IMR-90 (cell line): ENCODE results near the gene ABHD17C. TPM values are rescaled to one million over a fixed set of nuclear protein-coding genes. Genes with fewer than 3 reads are reported as not detected.

Experiments used
- ATAC-seq: fragments of 200-7000 bp; cut with Tn5 transposase; 2 replicates; pipeline ENCODE4 v1.9.1; 2020; ENCODE audit warnings: low read depth, mild to moderate bottlenecking, moderate library complexity
- BruUV-seq: library from RNA; stranded (reverse); fragments of 400-500 nt; replicated peaks from 2 replicates; lab custom pipeline; 2021; lab: Mats Ljungman, UMichigan
- CTCF ChIA-PET: fragments of 300-600 bp; formaldehyde crosslinking; extraction: SDS; loops from one replicate; lab custom pipeline; 2021; ENCODE audit warnings: antibody characterized with exemption; lab: Yijun Ruan, JAX
- POLR2A ChIA-PET: fragments of 300-600 bp; sonication (Branson Sonifier 250); formaldehyde crosslinking; loops from one replicate; lab custom pipeline; 2022; ENCODE audit warnings: antibody characterized with exemption; ENCODE audit not compliant: unreplicated experiment; lab: Charles Lee
- DNase-seq: peaks from one replicate; pipeline ENCODE4 v3.0.0; 2013
- H2AFZ ChIP-seq: replicated peaks from 2 replicates; pipeline ENCODE3; 2013; ENCODE audit warnings: low read length, mild to moderate bottlenecking; ENCODE audit not compliant: poor library complexity
- H2AK5ac ChIP-seq: 2 replicates; pipeline ENCODE4 v1.6.1; 2013; ENCODE audit warnings: low read depth, low read length, inconsistent platforms
- H2AK9ac ChIP-seq: replicated peaks from 2 replicates; pipeline ENCODE3; 2013; ENCODE audit warnings: mild to moderate bottlenecking, low read depth, low read length, moderate library complexity; ENCODE audit not compliant: poor library complexity
- H2BK120ac ChIP-seq: 2 replicates; pipeline ENCODE4 v1.6.1; 2013; ENCODE audit warnings: low read depth, low read length, inconsistent platforms
- H2BK15ac ChIP-seq: 3 replicates; pipeline ENCODE4 v1.6.1; 2013; ENCODE audit warnings: low read depth, low read length, inconsistent platforms
- H2BK20ac ChIP-seq: 2 replicates; pipeline ENCODE4 v1.6.1; 2013; ENCODE audit warnings: low read depth, mild to moderate bottlenecking, inconsistent platforms, low read length, moderate library complexity
- H2BK5ac ChIP-seq: 2 replicates; pipeline ENCODE4 v1.6.1; 2013; ENCODE audit warnings: mild to moderate bottlenecking, low read depth, low read length, inconsistent platforms; ENCODE audit not compliant: poor library complexity, severe bottlenecking
- H3K14ac ChIP-seq: replicated peaks from 2 replicates; pipeline ENCODE4 v1.6.1; 2013; ENCODE audit warnings: low read depth, low read length, inconsistent platforms
- H3K18ac ChIP-seq: 2 replicates; pipeline ENCODE4 v1.6.1; 2013; ENCODE audit warnings: low read depth, low read length, control low read depth
- H3K23ac ChIP-seq: 2 replicates; pipeline ENCODE4 v1.6.1; 2013; ENCODE audit warnings: low read depth, low read length, inconsistent platforms
- H3K27ac ChIP-seq: 2 replicates; pipeline ENCODE4 v1.5.1; 2013; ENCODE audit warnings: mild to moderate bottlenecking, control low read depth, low read length; ENCODE audit not compliant: insufficient read depth
- H3K27me3 ChIP-seq: 2 replicates; pipeline ENCODE4 v1.6.1; 2013; ENCODE audit warnings: low read length; ENCODE audit not compliant: control insufficient read depth, insufficient read depth
- H3K36me3 ChIP-seq: 2 replicates; pipeline ENCODE4 v1.6.1; 2013; ENCODE audit warnings: low read length, mixed read lengths; ENCODE audit not compliant: control insufficient read depth, insufficient read depth
- H3K4ac ChIP-seq: 2 replicates; pipeline ENCODE4 v1.6.1; 2013; ENCODE audit warnings: low read depth, low read length, inconsistent platforms
- H3K4me1 ChIP-seq: 2 replicates; pipeline ENCODE4 v1.6.1; 2013; ENCODE audit warnings: low read length, mixed read lengths; ENCODE audit not compliant: control insufficient read depth, insufficient read depth
- H3K4me2 ChIP-seq: 2 replicates; pipeline ENCODE4 v1.6.1; 2013; ENCODE audit warnings: low read depth, mild to moderate bottlenecking, control low read depth, low read length, moderate library complexity
- H3K4me3 ChIP-seq: 2 replicates; pipeline ENCODE4 v1.5.1; 2013; ENCODE audit warnings: low read depth, mild to moderate bottlenecking, control low read depth, low read length, moderate library complexity; ENCODE audit not compliant: insufficient read depth
- H3K56ac ChIP-seq: 2 replicates; pipeline ENCODE4 v1.6.1; 2013; ENCODE audit warnings: low read length, inconsistent platforms; ENCODE audit not compliant: insufficient read depth; ENCODE audit errors: extremely low read depth
- H3K79me1 ChIP-seq, 2 experiments: 2 replicates each; pipeline ENCODE4 v1.6.1; 2013; ENCODE audit warnings: low read length in 2 of 2, inconsistent platforms in 1 of 2, low read depth in 1 of 2
- H3K9ac ChIP-seq: 2 replicates; pipeline ENCODE4 v1.6.1; 2013; ENCODE audit warnings: low read depth, low read length, control low read depth
- H3K9me1 ChIP-seq: 2 replicates; pipeline ENCODE4 v1.6.1; 2013; ENCODE audit warnings: low read length, inconsistent platforms; ENCODE audit not compliant: insufficient read depth
- H3K9me3 ChIP-seq: 2 replicates; pipeline ENCODE4 v1.6.1; 2013; ENCODE audit warnings: low read length; ENCODE audit not compliant: control insufficient read depth, insufficient read depth
- H4K20me1 ChIP-seq: 2 replicates; pipeline ENCODE4 v1.6.1; 2013; ENCODE audit warnings: low read length, inconsistent platforms; ENCODE audit not compliant: insufficient read depth
- H4K5ac ChIP-seq: 2 replicates; pipeline ENCODE4 v1.6.1; 2013; ENCODE audit warnings: mild to moderate bottlenecking, low read depth, low read length, control low read depth
- H4K8ac ChIP-seq, 2 experiments: 2 replicates each; pipeline ENCODE4 v1.6.1; 2013; ENCODE audit warnings: low read depth in 2 of 2, low read length in 2 of 2, control low read depth in 1 of 2, inconsistent platforms in 1 of 2
- H4K91ac ChIP-seq: 2 replicates; pipeline ENCODE4 v1.6.1; 2013; ENCODE audit warnings: low read depth, low read length, inconsistent platforms; ENCODE audit not compliant: insufficient read depth
- BHLHE40 ChIP-seq: fragments of 150-350 bp; IDR thresholded peaks from 2 replicates; pipeline ENCODE4 v1.6.1; 2016; ENCODE audit warnings: mild to moderate bottlenecking, low read depth, low read length
- CEBPB ChIP-seq: IDR thresholded peaks from 2 replicates; pipeline ENCODE4 v1.6.1; 2012; ENCODE audit warnings: low read depth, low read length, improper control_type of control experiment
- CHD1 ChIP-seq: IDR thresholded peaks from 2 replicates; pipeline ENCODE4 v1.6.1; 2012; ENCODE audit warnings: low read depth, low read length, improper control_type of control experiment
- ELK1 ChIP-seq: fragments of 150-350 bp; IDR thresholded peaks from 2 replicates; pipeline ENCODE4 v1.6.1; 2016; ENCODE audit warnings: low read depth, mild to moderate bottlenecking, low read length, moderate library complexity, borderline replicate concordance
- FOS ChIP-seq: fragments of 150-350 bp; IDR thresholded peaks from 2 replicates; pipeline ENCODE4 v1.6.1; 2016; ENCODE audit warnings: low read depth, low read length
- MAFK ChIP-seq: IDR thresholded peaks from 2 replicates; pipeline ENCODE4 v1.6.1; 2012; ENCODE audit warnings: low read depth, low read length, improper control_type of control experiment
- MAZ ChIP-seq: IDR thresholded peaks from 2 replicates; pipeline ENCODE4 v1.6.1; 2012; ENCODE audit warnings: low read depth, mild to moderate bottlenecking, low read length, improper control_type of control experiment, moderate library complexity, borderline replicate concordance
- MXI1 ChIP-seq: IDR thresholded peaks from 2 replicates; pipeline ENCODE4 v1.6.1; 2012; ENCODE audit warnings: low read depth, mild to moderate bottlenecking, low read length, moderate library complexity, borderline replicate concordance
- NFE2L2 ChIP-seq: fragments of 150-350 bp; IDR thresholded peaks from 2 replicates; pipeline ENCODE4 v1.6.1; 2016; ENCODE audit warnings: low read depth, mild to moderate bottlenecking, low read length
- POLR2A ChIP-seq: IDR thresholded peaks from 2 replicates; pipeline ENCODE4 v1.6.1; 2012; ENCODE audit warnings: mild to moderate bottlenecking, low read depth, low read length
- RAD21 ChIP-seq: IDR thresholded peaks from 2 replicates; pipeline ENCODE4 v1.6.1; 2012; ENCODE audit warnings: low read length, improper control_type of control experiment
- RCOR1 ChIP-seq: IDR thresholded peaks from 2 replicates; pipeline ENCODE4 v1.6.1; 2012; ENCODE audit warnings: mild to moderate bottlenecking, low read length, improper control_type of control experiment; ENCODE audit not compliant: insufficient replicate concordance
- RFX5 ChIP-seq: IDR thresholded peaks from 2 replicates; pipeline ENCODE4 v1.8.0; 2012; ENCODE audit warnings: low read depth, mild to moderate bottlenecking, low read length, moderate library complexity
- SMC3 ChIP-seq: fragments of 150-350 bp; IDR thresholded peaks from 2 replicates; pipeline ENCODE4 v1.6.1; 2016; ENCODE audit warnings: low read depth, mild to moderate bottlenecking, antibody characterized with exemption, low read length, moderate library complexity
- USF2 ChIP-seq: fragments of 150-350 bp; IDR thresholded peaks from 2 replicates; pipeline ENCODE4 v1.6.1; 2017; ENCODE audit warnings: mild to moderate bottlenecking, antibody characterized with exemption, low read length, low read depth
- WGBS, 2 experiments: methylation state at CpG; one replicate each; pipeline versions ENCODE4 v1.1.5 to v1.1.7; 2013; ENCODE audit warnings: missing lambda C conversion rate in 2 of 2; ENCODE audit not compliant: insufficient read length in 1 of 2; ENCODE audit errors: extremely low coverage in 2 of 2; 5-methylcytosine and 5-hydroxymethylcytosine counted together
- dilution Hi-C: fragments of 300-500 bp; cut with HindIII; formaldehyde crosslinking; loops from one replicate; pipeline ENCODE4 v1.14.3; 2018; ENCODE audit warnings: low sequenced_read_pairs; ENCODE audit not compliant: unreplicated experiment
- in situ Hi-C: fragments of 300-500 bp; cut with MboI; formaldehyde crosslinking; loops from 3 replicates; pipeline ENCODE4 v1.14.3; 2019; ENCODE audit warnings: low sequenced_read_pairs, inconsistent platforms, mixed read lengths
- intact Hi-C: fragments of 100-400 bp; cut with micrococcal nuclease; formaldehyde crosslinking; loops from 2 replicates; pipeline ENCODE4 v1.10.0; 2022
- polyA plus RNA-seq, 3 experiments: library from polyadenylated mRNA; depleted of rRNA; stranded (reverse); fragments of >200 nt; gene quantifications; 2 replicates each; pipeline ENCODE4 v1.2.3, GENCODE V29; 2012; ENCODE audit warnings: low replicate concordance in 1 of 3
- total RNA-seq: library from RNA; depleted of rRNA; stranded (reverse); fragments of >200 nt; gene quantifications from 2 replicates; pipeline ENCODE4 v1.2.3, GENCODE V29; 2012
- TF ChIP-seq, protein P1 (sequence below): conservative IDR thresholded peaks from 2 replicates; pipeline ENCODE4 v1.5.1; 2012; ENCODE audit warnings: mild to moderate bottlenecking, low read depth, low read length, improper control_type of control experiment

Gene ABHD17C
- total and polyA plus RNA-seq, 2 of the 4 experiments (the other 2 are of a cell fraction) = 5.4 to 10.3 TPM

- Histone ChIP-seq H3K18ac (no peak overlapping the region), H4K8ac (no peak overlapping the region), H4K5ac (no peak overlapping the region), H3K79me1 (peaks cover 56 to 94% of the 10 kb centered on the region in 2 experiments), H4K91ac (no peak overlapping the region), H4K20me1 (peaks cover 88% of the 10 kb centered on the region), H3K27ac (no peak overlapping the region), H3K9ac (no peak overlapping the region), H3K14ac (no peak overlapping the region), H2BK5ac (no peak overlapping the region), H3K56ac (no peak overlapping the region), H3K9me3 (no peaks in the 10 kb centered on the region), H2AK9ac (no peak overlapping the region), H3K36me3 (peaks cover 17% of the 10 kb centered on the region), H2AFZ (no peak overlapping the region), H2BK15ac (no peak overlapping the region), H2BK20ac (no peak overlapping the region), H3K4ac (no peak overlapping the region), H3K27me3 (no peaks in the 10 kb centered on the region), H3K9me1 (peaks cover 14% of the 10 kb centered on the region), H3K23ac (no peak overlapping the region), H3K4me3 (no peak overlapping the region), H3K4me2 (no peak overlapping the region), H2BK120ac (no peak overlapping the region), H2AK5ac (no peak overlapping the region), H3K4me1 (no peaks in the 10 kb centered on the region; the same call in 1 of the 2 replicates)
- ChIA-PET POLR2A (no interaction called here), CTCF (no interaction called here)
- in situ Hi-C loops = no loop called here
- TF ChIP-seq CHD1 (no peak), CEBPB (no peak), RCOR1 (no peak), ELK1 (no peak), POLR2A (no peak), USF2 (no peak), FOS (no peak), MAFK (no peak), NFE2L2 (no peak), MAZ (no peak), MXI1 (no peak), RFX5 (no peak), RAD21 (no peak), SMC3 (no peak), BHLHE40 (no peak)
- TF ChIP-seq, protein P1, sequence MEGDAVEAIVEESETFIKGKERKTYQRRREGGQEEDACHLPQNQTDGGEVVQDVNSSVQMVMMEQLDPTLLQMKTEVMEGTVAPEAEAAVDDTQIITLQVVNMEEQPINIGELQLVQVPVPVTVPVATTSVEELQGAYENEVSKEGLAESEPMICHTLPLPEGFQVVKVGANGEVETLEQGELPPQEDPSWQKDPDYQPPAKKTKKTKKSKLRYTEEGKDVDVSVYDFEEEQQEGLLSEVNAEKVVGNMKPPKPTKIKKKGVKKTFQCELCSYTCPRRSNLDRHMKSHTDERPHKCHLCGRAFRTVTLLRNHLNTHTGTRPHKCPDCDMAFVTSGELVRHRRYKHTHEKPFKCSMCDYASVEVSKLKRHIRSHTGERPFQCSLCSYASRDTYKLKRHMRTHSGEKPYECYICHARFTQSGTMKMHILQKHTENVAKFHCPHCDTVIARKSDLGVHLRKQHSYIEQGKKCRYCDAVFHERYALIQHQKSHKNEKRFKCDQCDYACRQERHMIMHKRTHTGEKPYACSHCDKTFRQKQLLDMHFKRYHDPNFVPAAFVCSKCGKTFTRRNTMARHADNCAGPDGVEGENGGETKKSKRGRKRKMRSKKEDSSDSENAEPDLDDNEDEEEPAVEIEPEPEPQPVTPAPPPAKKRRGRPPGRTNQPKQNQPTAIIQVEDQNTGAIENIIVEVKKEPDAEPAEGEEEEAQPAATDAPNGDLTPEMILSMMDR = no peak
- 70% methylated on average over 2 of the region's 6 CpGs; no CpG with 5 or more reads in 1 of the 2 experiments for WGBS, 2 experiments
- dilution Hi-C loops = no loop called here
- DNase-seq (no peak), ATAC-seq (no peak)
- no TSS peak for BruUV-seq
- intact Hi-C loops = no loop called here
These were observed 14.4 kb downstream of the ABHD17C start for GRCh38 chr15:80709542-80709941.
